Measurements from ENCODE around the gene AADACL3. TPM values are rescaled to one million over a fixed set of nuclear protein-coding genes. Genes with fewer than 3 reads are reported as not detected.

AADACL3 gene
- total and polyA plus RNA-seq, 2 of the 8 experiments (the other 6 are each of a cell fraction or from before 2014, with no cell fraction given), result 0.33 to 2.3 TPM

DNA sequence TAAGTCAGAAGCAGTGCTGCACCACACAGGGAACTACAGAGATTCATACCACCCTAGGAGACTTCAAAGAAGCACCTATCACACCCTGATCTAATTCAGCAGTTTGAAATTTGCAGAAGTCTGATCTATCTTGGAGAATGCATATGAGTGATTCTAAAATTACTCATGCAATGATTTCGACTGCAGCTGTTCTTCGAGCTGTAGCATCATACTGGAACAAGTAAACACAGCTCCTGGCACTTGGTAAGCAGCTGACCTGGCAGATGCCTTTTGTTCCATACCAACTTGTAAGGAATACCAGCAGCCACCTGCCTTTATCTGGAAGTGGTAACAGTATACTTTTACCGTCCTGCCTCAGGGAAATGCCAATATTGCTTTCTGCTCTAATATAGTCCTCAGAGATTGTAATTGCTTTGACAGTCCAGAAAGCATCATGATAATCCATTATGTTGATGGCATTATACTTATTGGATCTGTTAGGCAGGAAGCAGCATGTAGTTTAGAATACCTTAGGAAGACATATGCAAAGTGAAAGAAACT, 46.3 kb upstream of the AADACL3 start:
- no peak overlapping the region for H4K91ac ChIP-seq (replicated peaks; ENCODE audit: insufficient read length, low read length)
- H3K23ac ChIP-seq (ENCODE audit: insufficient read length), result no peak overlapping the region
- H3K79me2 ChIP-seq (ENCODE audit: control insufficient read depth in 1 of 2, insufficient read depth in 2 of 2, low read length in 2 of 2), result no peaks in the 10 kb centered on the region
- H2BK5ac ChIP-seq (ENCODE audit: low read depth, low read length), result no peak overlapping the region
- H3K4ac ChIP-seq (replicated peaks; ENCODE audit: insufficient read length, low read depth, low read length), result no peak overlapping the region
- no peak overlapping the region for H2BK15ac ChIP-seq (ENCODE audit: low read length)
- TF ChIP-seq KDM5A (IDR thresholded peaks at IDR 0.05; ENCODE audit: low read length) (no peak), TCF12 (IDR thresholded peaks at IDR 0.05; ENCODE audit: low read depth, low read length) (no peak), SP1 (IDR thresholded peaks at IDR 0.05; ENCODE audit: low read depth, low read length) (no peak), POU5F1 (IDR thresholded peaks at IDR 0.05; ENCODE audit: low read depth, low read length) (no peak), SP2 (IDR thresholded peaks at IDR 0.05; ENCODE audit: low read length) (no peak), RNF2 (IDR thresholded peaks at IDR 0.05; ENCODE audit: borderline replicate concordance, low read depth, low read length, missing control alignments, poor library complexity, severe bottlenecking) (no peak), GABPA (IDR thresholded peaks at IDR 0.05; ENCODE audit: borderline replicate concordance, insufficient read depth, low read length) (no peak), HDAC6 (IDR thresholded peaks at IDR 0.05; ENCODE audit: low read depth, low read length) (no peak), PHF8 (conservative IDR thresholded peaks at IDR 0.05; ENCODE audit: low read depth, low read length) (no peak), BRCA1 (IDR thresholded peaks at IDR 0.05; ENCODE audit: low read depth, low read length) (no peak), NANOG (IDR thresholded peaks at IDR 0.05; ENCODE audit: insufficient read depth, low read depth, low read length, poor library complexity, severe bottlenecking) (no peak), TBP (IDR thresholded peaks at IDR 0.05; ENCODE audit: low read depth, low read length) (no peak), SUZ12 (IDR thresholded peaks at IDR 0.05; ENCODE audit: low read length) (no peak)
- no peak overlapping the region for H3K27ac ChIP-seq (ENCODE audit: low read depth, low read length)
- ChIA-PET POLR2A (ENCODE audit: partially characterized antibody) (no interaction called here), CTCF (ENCODE audit: partially characterized antibody) (interaction anchor here (1.3 to 1.9 kb wide), 2 partner anchors 11 to 50 kb away, joined by 3 to 8 read pairs; no protein-coding TSS in a partner anchor)
- H2AK5ac ChIP-seq (ENCODE audit: low read depth, low read length), result no peak overlapping the region
- H2BK120ac ChIP-seq (replicated peaks; ENCODE audit: low read depth, low read length), result no peak overlapping the region
- H3K4me2 ChIP-seq (ENCODE audit: insufficient read depth in 1 of 2, low read depth in 2 of 2, low read length in 2 of 2), result no peak overlapping the region
- FAIRE-seq, result no peak
- H2BK20ac ChIP-seq (ENCODE audit: low read length), result no peak overlapping the region
- H3K18ac ChIP-seq (ENCODE audit: extremely low read depth, low read length), result no peak overlapping the region
- H4K20me1 ChIP-seq (replicated peaks in 1 of 2; ENCODE audit: control insufficient read depth in 1 of 2, insufficient read depth in 2 of 2, low read length in 2 of 2), result no peaks in the 10 kb centered on the region
- H4K8ac ChIP-seq (ENCODE audit: extremely low read depth, insufficient read depth, low read length), result no peak overlapping the region
- no peak overlapping the region for H3K4me3 ChIP-seq (ENCODE audit: extremely low read depth in 1 of 4, insufficient read depth in 2 of 4, low read depth in 3 of 4, low read length in 4 of 4)
- H3K14ac ChIP-seq (ENCODE audit: insufficient read length), result no peak overlapping the region
- H3K36me3 ChIP-seq (ENCODE audit: control insufficient read depth in 2 of 4, insufficient read depth in 4 of 4, low read length in 3 of 4), result no peaks in the 10 kb centered on the region; a peak in 1 of 8 replicates
- H3K9ac ChIP-seq (replicated peaks in 1 of 4; ENCODE audit: extremely low read depth in 1 of 4, low read depth in 3 of 4, low read length in 3 of 4), result no peak overlapping the region
- no peaks in the 10 kb centered on the region for H3K27me3 ChIP-seq (replicated peaks in 1 of 4; ENCODE audit: control insufficient read depth in 3 of 4, extremely low read depth in 1 of 4, insufficient read depth in 3 of 4, low read length in 3 of 4)
- no peak overlapping the region for H2BK12ac ChIP-seq (ENCODE audit: low read depth, low read length)
- H2AFZ ChIP-seq (ENCODE audit: low read length), result no peak overlapping the region
- peaks cover 9 to 14% of the 10 kb centered on the region in 2 experiments; a peak in 3 of 4 replicates for H3K9me3 ChIP-seq (ENCODE audit: insufficient read depth in 2 of 2, low read depth in 1 of 2, low read length in 1 of 2)
- no peak for DNase-seq (ENCODE audit: low read depth in 1 of 2, low spot score in 2 of 2)
- WGBS, 2 experiments (ENCODE audit: extremely low coverage in 1 of 2, insufficient coverage in 1 of 2, insufficient read length in 1 of 2, insufficient replicate concordance in 2 of 2, low coverage in 1 of 2, low lambda C conversion rate in 2 of 2, missing lambda C conversion rate in 1 of 2), result 84% methylated on average over 3 of the region's 3 CpGs; no CpG with 5 or more reads in 1 of the 2 experiments
- H3K79me1 ChIP-seq (ENCODE audit: low read depth, low read length), result no peaks in the 10 kb centered on the region
- H3K23me2 ChIP-seq (ENCODE audit: low read depth, low read length), result no peaks in the 10 kb centered on the region
- no peak overlapping the region for H3K56ac ChIP-seq (replicated peaks; ENCODE audit: insufficient read length, low read depth, low read length)
- no peaks in the 10 kb centered on the region for H3K4me1 ChIP-seq (replicated peaks in 1 of 4; ENCODE audit: control insufficient read depth in 3 of 4, insufficient read depth in 4 of 4, low read length in 3 of 4)
- no peak overlapping the region for H4K5ac ChIP-seq (ENCODE audit: insufficient read length, low read depth, low read length)
